GM12864 (cell line): ENCODE results near the gene ZNF780A.

Experiments used
- DNase-seq: peaks from one replicate; pipeline ENCODE4 v3.0.0-alpha.2; 2011; ENCODE audit warnings: low read depth
- H3K4me3 ChIP-seq: 2 replicates; pipeline ENCODE4 v1.5.1; 2011; ENCODE audit warnings: mild to moderate bottlenecking, low read depth, low read length, control low read depth
- TF ChIP-seq, protein P1 (sequence below): IDR thresholded peaks from 2 replicates; pipeline ENCODE4 v1.5.1; 2011; ENCODE audit warnings: low read depth, mild to moderate bottlenecking, moderate library complexity, low read length, control low read depth, inconsistent platforms; ENCODE audit errors: missing control alignments

ZNF780A gene

GRCh38 chr19:40033989-40034560 is 56.7 kb downstream of the ZNF780A start:
- TF ChIP-seq, protein P1, sequence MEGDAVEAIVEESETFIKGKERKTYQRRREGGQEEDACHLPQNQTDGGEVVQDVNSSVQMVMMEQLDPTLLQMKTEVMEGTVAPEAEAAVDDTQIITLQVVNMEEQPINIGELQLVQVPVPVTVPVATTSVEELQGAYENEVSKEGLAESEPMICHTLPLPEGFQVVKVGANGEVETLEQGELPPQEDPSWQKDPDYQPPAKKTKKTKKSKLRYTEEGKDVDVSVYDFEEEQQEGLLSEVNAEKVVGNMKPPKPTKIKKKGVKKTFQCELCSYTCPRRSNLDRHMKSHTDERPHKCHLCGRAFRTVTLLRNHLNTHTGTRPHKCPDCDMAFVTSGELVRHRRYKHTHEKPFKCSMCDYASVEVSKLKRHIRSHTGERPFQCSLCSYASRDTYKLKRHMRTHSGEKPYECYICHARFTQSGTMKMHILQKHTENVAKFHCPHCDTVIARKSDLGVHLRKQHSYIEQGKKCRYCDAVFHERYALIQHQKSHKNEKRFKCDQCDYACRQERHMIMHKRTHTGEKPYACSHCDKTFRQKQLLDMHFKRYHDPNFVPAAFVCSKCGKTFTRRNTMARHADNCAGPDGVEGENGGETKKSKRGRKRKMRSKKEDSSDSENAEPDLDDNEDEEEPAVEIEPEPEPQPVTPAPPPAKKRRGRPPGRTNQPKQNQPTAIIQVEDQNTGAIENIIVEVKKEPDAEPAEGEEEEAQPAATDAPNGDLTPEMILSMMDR = no peak
- H3K4me3 ChIP-seq = no peak overlapping the region

GRCh38 chr19:40026597-40026970 is 64.2 kb downstream of the ZNF780A start:
- TF ChIP-seq, protein P1 = no peak
- no peak for DNase-seq
- no peak overlapping the region for H3K4me3 ChIP-seq

More at GRCh38 chr19:40033989-40034560, 56.7 kb downstream of the ZNF780A start:
- no peak for DNase-seq

GRCh38 chr19:40025938-40026596 is 64.7 kb downstream of the ZNF780A start:
- H3K4me3 ChIP-seq = no peak overlapping the region
- TF ChIP-seq, protein P1 = no peak
- DNase-seq = no peak

- DNase-seq = no peak
- TF ChIP-seq, protein P1 = no peak
Measured at GRCh38 chr19:40023969-40024368, 66.8 kb downstream of the ZNF780A start.

More at GRCh38 chr19:40023969-40024368, 66.8 kb downstream of the ZNF780A start:
- H3K4me3 ChIP-seq = no peak overlapping the region
